Rectal smooth muscle tissue (tissue), 1 donor: ENCODE results near the gene LARP6.

Source experiments
- H3K27ac ChIP-seq: one replicate; pipeline ENCODE4 v1.7.0; 2013; ENCODE audit warnings: low read depth, low read length, inconsistent platforms
- H3K27me3 ChIP-seq: one replicate; pipeline ENCODE4 v1.7.0; 2013; ENCODE audit warnings: low read length; ENCODE audit not compliant: control insufficient read depth, insufficient read depth
- H3K36me3 ChIP-seq: one replicate; pipeline ENCODE4 v1.7.0; 2013; ENCODE audit warnings: low read length; ENCODE audit not compliant: control insufficient read depth, insufficient read depth
- H3K4me1 ChIP-seq: one replicate; pipeline ENCODE4 v1.7.0; 2013; ENCODE audit warnings: low read length; ENCODE audit not compliant: control insufficient read depth, insufficient read depth
- H3K4me3 ChIP-seq: one replicate; pipeline ENCODE4 v1.7.0; 2013; ENCODE audit warnings: low read length
- H3K9ac ChIP-seq: one replicate; pipeline ENCODE4 v1.7.0; 2013; ENCODE audit warnings: low read length

LARP6 gene

DNA sequence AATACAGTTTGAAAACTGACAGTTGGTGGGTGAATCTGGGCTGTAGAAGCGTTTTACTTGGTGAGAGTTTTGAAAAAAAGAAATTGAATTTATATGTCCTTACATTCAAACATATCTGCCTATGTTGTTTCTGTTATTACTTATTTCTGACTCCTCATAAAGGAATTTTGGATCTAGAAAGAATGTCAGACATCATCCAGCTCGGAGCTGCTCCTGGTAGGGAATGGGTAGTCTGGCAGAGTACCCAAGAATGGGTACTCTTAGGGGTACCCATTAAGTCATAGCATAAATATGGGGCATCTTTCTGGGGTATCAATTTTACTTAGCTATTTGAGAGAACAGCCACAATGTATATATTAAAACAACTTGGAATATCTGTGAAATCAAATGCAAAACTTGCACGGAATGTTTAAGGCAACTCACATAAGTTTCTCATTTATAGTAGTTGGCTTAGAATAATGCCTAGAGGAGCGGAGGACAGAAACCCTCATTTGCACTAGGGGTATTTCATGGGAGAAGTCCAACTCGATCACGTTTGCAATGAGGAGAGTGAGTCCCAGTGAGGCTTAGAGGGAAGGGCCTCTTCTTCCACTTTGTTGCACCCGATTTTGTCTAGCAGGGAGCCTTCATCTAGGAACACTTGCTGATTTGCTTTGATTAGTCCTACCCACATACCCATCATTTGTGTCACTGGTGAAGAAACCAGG is 2.4 kb upstream of the LARP6 start:
- Histone ChIP-seq H3K4me1 (peaks cover 6% of the 10 kb centered on the region), H3K36me3 (no peaks in the 10 kb centered on the region), H3K9ac (no peak overlapping the region), H3K4me3 (no peak overlapping the region), H3K27ac (peak overlapping the region; percentile 55), H3K27me3 (no peaks in the 10 kb centered on the region)

DNA sequence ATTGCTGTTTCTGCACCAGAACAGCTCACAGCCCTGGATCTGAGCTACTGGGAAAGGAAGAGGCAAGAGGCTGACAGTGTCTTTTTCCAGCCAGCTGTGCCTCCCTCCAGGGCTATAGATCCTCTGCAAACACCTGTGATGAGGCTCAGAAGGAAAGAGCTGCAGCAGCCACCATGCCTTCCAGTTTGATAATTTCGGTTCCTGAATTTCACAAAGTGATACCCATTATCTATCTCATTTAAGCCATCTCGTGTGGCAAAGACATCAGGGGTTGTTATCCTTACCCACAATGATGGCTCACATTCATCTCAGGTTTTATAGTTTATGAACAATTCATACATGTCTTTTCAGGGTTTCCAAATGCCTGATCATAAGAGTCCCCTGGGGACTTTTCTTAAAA is 1.8 kb upstream of the LARP6 start:
- no peak overlapping the region for H3K27ac ChIP-seq
- H3K4me1 ChIP-seq: peaks cover 6% of the 10 kb centered on the region
- no peak overlapping the region for H3K9ac ChIP-seq

DNA sequence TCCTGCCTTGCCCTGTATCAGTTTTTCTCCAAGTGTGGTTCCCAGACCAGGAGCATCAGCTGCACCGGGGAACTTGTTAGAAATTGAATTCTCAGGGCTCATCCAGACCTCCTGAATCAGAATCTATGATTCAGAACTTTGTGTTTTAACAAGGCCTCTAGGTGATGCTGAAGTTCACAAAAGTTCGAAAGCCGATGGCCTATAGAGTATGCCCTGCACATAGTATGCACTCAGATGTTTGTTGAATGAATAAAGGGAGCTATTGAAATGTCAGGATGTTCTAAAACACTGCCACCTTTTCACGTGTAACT is 664 bp upstream of the LARP6 start:
- H3K27me3 ChIP-seq: no peaks in the 10 kb centered on the region
- peak overlapping the region; percentile 80 for H3K9ac ChIP-seq
- peaks cover 6% of the 10 kb centered on the region for H3K4me1 ChIP-seq
- H3K27ac ChIP-seq: peak overlapping the region; percentile 82
- H3K36me3 ChIP-seq: no peaks in the 10 kb centered on the region
- H3K4me3 ChIP-seq: peak overlapping the region; percentile 58

More for the DNA sequence above, 1.8 kb upstream of the LARP6 start:
- H3K36me3 ChIP-seq: no peaks in the 10 kb centered on the region
- H3K27me3 ChIP-seq: no peaks in the 10 kb centered on the region
- H3K4me3 ChIP-seq: no peak overlapping the region

DNA sequence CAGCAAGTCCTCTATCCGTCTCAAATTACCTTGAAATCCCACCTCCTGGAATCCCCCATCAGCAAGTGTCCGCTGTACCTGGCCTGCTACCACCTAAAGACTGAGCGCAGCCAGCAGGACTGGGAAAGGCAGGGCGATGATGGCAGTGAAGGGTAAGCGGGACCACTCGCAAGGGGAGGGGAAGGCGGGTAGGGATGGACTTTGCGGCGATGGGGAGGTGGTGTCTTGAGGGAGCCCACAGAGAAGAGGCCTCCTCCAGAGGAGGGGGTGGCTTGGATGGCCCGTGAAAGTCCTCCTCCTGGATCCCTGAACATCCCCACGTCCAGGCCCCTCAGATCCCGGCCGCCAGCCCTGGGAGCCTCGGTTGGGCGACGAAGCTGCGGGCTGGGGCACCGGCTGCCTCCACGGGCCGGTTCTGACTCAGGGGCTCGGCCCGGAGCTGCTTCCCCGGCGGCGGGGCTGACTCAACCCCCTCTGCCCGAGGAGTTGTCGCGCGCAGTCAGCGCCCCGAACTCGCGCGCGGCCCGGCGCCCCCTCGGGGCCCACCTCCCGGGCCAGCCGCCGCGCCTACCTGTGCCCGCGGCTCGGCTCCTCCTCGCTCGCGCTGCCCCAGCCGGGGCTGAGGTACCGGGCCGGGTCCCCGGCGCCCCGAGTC is 512 bp downstream of the LARP6 start:
- H3K27ac ChIP-seq: peak overlapping the region; percentile 74
- H3K9ac ChIP-seq: peak overlapping the region; percentile 80
- H3K36me3 ChIP-seq: no peaks in the 10 kb centered on the region
- peak overlapping the region; percentile 69 for H3K4me3 ChIP-seq
- no peaks in the 10 kb centered on the region for H3K27me3 ChIP-seq
- H3K4me1 ChIP-seq: peaks cover 6% of the 10 kb centered on the region

DNA sequence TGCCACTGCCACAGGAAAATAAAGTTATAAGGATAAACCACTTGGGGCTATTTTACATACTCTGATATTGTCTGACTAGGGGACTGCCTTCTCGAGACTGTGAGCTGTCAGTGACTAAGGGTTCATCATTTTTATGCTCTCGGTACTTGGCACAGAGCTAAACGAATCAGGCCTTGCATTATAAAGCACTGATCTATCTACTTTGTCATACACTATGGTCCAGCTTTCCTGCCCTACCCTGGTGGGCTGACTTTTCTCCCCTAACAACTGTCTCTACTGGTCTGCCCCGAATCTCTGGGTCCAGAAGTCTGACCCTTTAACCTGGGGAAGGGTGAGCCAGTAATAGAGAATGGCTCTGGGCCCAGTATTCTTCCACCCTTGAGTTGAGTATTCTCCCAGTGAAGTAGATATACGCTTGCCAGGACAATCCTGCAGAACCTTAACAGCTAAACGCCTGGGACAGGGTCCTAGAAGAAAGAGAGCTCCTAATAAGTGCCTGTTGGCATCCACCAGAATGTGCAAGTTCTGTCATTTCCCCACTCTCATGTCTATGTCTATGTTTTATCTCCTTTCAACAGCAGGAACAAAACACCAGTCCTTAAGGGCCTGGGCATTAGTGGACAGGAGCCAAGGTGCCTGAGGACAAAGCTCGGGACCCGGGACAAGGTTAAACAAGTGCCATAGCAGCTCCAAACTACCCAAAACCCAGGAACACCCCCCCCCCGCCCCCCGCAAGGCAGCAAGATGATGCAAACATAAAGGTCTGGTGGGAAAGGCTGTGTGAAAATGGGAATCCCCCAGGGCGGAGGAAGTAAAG is 1.2 kb downstream of the LARP6 start:
- Histone ChIP-seq H3K9ac (peak overlapping the region; percentile 80), H3K4me1 (peaks cover 6% of the 10 kb centered on the region), H3K27me3 (no peaks in the 10 kb centered on the region), H3K4me3 (peak overlapping the region; percentile 69), H3K36me3 (no peaks in the 10 kb centered on the region), H3K27ac (peak overlapping the region; percentile 74)

DNA sequence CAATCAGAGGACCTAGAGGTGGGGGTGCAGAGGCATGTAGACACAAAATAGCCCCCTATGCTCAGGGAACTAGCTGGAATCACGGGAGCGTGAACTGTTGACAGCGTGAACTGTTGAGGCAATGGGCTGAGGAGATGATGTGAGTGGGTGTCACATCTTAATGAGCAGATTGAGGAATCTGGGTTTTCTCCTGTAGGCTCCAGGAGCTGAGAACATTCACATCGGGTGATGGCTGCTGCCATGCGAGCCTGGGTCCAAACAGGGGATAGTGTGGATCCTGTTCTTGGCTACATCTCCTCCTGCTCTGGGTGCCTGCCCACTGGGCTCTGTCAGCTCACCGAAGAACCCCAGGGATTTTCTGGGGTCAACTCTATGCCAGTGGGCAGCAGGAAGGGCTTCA is 2.1 kb downstream of the LARP6 start:
- Histone ChIP-seq H3K9ac (no peak overlapping the region), H3K36me3 (no peaks in the 10 kb centered on the region), H3K4me1 (peaks cover 6% of the 10 kb centered on the region), H3K27me3 (no peaks in the 10 kb centered on the region), H3K27ac (no peak overlapping the region), H3K4me3 (no peak overlapping the region)

DNA sequence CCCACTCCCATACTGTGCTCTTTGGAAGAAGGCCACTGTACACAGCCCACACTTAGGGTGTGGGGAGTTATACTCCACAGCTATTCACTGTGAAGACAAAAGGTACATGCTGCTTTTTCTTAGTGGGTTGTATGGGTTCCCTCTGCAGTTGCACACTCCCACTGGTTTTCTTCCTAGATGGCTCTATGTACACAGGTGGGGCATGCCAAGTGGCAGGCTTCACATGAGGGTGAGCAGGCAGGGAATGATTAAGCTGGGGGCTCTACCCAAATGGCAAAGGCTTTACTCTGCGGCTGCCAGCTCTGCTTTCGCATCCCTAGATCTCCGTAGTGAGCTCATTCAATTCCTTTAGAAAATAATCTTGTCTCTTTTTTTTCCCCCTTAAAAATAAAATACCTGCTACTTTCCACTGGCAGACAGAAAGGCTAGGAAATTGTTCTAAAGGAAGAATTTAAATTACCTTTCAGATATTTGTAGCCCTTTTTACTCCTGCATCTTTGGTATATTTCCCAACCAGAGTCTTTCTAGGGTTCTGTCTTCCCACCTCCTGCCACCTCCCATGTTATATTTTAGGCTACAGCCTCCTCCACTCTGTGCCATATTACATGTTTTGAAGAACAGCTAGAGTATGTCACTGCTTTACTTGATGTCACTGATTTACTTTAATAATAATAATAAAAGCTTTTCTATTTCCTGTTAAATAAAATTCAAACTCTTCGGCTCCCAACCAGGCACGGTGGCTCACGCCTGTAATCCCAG is 8.2 kb downstream of the LARP6 start:
- Histone ChIP-seq H3K4me3 (no peak overlapping the region), H3K27ac (no peak overlapping the region), H3K9ac (no peak overlapping the region), H3K27me3 (no peaks in the 10 kb centered on the region), H3K36me3 (no peaks in the 10 kb centered on the region), H3K4me1 (no peaks in the 10 kb centered on the region)

DNA sequence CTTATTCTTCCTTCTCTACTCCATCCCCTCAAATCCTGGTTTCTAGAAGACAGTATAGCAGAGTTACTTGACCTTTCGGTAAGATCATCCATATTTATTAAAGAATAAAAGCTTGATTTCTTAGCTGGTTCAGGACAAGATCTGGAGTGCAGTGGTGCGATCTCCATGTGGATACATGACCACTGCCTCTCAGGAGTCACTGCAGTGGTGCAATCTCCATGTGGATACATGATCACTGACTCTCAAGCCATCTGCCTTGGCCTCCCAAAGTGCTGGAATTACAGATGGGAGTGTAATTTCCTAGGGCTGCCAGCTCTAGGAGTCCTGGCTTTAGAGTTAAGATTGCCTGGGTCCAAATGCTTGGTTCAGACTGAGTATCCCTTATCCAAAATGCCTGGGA is 16.5 kb downstream of the LARP6 start:
- Histone ChIP-seq H3K36me3 (no peaks in the 10 kb centered on the region), H3K27ac (no peak overlapping the region), H3K4me1 (no peaks in the 10 kb centered on the region), H3K27me3 (no peaks in the 10 kb centered on the region), H3K9ac (no peak overlapping the region), H3K4me3 (no peak overlapping the region)

DNA sequence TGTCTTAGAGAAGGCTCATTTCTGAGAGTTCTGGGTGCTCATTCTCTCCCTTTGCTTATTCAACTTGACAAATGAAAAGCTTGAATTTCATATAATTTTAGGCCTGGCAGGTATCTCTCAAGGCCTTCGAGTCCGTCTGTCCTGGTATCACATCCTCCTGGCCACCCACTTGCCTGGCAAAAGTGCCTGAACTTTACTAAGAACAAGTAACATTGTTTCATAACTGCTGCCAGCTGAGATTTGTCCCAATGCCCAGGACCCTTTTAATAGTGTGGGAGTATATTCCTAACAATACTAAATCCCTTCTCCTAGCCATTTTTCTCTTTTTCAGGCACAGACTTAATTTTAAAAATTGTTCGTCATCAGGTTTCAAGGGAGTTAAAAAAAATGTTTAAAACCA is 18.1 kb downstream of the LARP6 start:
- Histone ChIP-seq H3K27ac (no peak overlapping the region), H3K4me1 (no peaks in the 10 kb centered on the region), H3K36me3 (no peaks in the 10 kb centered on the region), H3K4me3 (no peak overlapping the region), H3K27me3 (no peaks in the 10 kb centered on the region), H3K9ac (no peak overlapping the region)

DNA sequence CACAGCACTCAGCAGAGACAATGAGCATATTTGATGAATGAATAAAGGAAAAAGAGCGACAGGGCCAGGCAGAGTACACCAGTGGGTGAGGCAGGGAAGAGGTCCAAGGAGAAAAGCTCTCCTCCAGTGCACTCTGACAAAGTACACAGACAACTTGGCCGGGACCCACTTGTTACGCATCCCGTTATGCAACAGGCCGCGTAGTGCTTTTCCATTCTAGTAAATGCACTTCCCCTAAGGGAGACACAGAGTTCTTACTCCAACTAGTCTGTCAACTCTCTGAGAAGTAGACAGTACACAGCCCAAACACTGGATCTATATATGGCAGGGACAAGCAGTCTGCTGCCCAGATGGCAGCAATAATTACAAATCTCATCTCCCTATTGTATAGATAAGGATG is 18.5 kb downstream of the LARP6 start:
- Histone ChIP-seq H3K27me3 (no peaks in the 10 kb centered on the region), H3K27ac (no peak overlapping the region), H3K36me3 (no peaks in the 10 kb centered on the region)

DNA sequence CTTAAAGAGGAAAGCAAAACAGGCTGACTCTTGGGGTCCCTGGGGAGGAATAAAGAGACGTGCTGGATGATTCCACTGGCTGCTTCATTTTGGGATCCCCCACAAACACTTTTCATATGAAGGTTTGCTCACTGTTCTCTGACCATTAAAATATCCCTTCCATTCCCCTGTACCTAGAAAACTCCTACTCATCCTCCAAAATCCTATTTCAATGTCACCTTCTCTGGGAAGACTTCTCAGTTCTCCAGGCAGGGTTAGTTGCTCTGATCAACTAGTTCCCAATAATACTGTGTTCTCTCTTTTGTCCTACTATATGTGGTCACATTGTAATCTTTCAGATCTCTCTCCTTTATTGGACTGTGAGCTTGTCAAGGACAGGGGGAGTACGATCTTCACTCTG is 19.0 kb downstream of the LARP6 start:
- Histone ChIP-seq H3K27ac (no peak overlapping the region), H3K9ac (no peak overlapping the region), H3K4me3 (no peak overlapping the region), H3K4me1 (no peaks in the 10 kb centered on the region), H3K27me3 (no peaks in the 10 kb centered on the region), H3K36me3 (no peaks in the 10 kb centered on the region)

More for the DNA sequence above, 18.5 kb downstream of the LARP6 start:
- no peaks in the 10 kb centered on the region for H3K4me1 ChIP-seq
- H3K9ac ChIP-seq: no peak overlapping the region
- H3K4me3 ChIP-seq: no peak overlapping the region
